ENCODE data around the gene MAML3.

- no peak for TF ChIP-seq CTCF (IDR thresholded peaks at IDR 0.05; ENCODE audit: low read depth, low read length)
- TF ChIP-seq EZH2phosphoT487 (IDR thresholded peaks at IDR 0.05; ENCODE audit: low read depth): no peak
Observed at GRCh38 chr4:140138428-140138827, 15.6 kb downstream of the MAML3 start.
